K562 treated with DMSO at 1 percent for 4 hours (cell line): ENCODE measurements around the gene PRAME. TPM values are rescaled to one million over a fixed set of nuclear protein-coding genes. Genes with fewer than 3 reads are reported as not detected.

Source experiments
- total RNA-seq: library from RNA; unstranded; fragments of 300-600 nt; gene quantifications from 2 replicates; pipeline ENCODE4 v1.2.3, GENCODE V29; 2022; ENCODE audit not compliant: insufficient read depth

The PRAME gene
- total RNA-seq, result 1,261 and 1,621 TPM in 2 replicates

GRCh38 chr22:22558972-22559603 lies at the start of gene PRAME:
Gene PRAME, minus strand, starts transcription at chr22:22559265. Its CDS starts 2,433 bp downstream, at chr22:22556832.

GRCh38 chr22:22520020-22520656 lies 38.9 kb downstream of the PRAME start, which contains the start of gene ZNF280A:
Gene ZNF280A, minus strand, starts transcription at chr22:22520270. Its CDS starts 4,640 bp downstream, at chr22:22515630.

GRCh38 chr22:22508274-22509176 lies 50.5 kb downstream of the PRAME start, which contains the start of gene ZNF280B:
Gene ZNF280B, minus strand, starts transcription at chr22:22508742. Its CDS starts 19,344 bp downstream, at chr22:22489398.

Other genes starting within 250 kb of the PRAME start
- gene ZNF280B, start 50.5 kb downstream of the PRAME start, total RNA-seq, result 12.2 and 14.8 TPM in 2 replicates
- gene ZNF280A, start 39.0 kb downstream of the PRAME start, total RNA-seq, result 24.6 and 33.0 TPM in 2 replicates
- not detected in 2 replicates for gene GGTLC2, start 85.3 kb upstream of the PRAME start, total RNA-seq